Kidney (tissue), 14 donors: ENCODE data around the gene GP1BB. TPM values are rescaled to one million over a fixed set of nuclear protein-coding genes. Genes with fewer than 3 reads are reported as not detected.

Experiments used
- DNase-seq, 5 donors: peaks; one replicate each; pipeline ENCODE4 v3.0.0-alpha.2; 2013 to 2020
- FAIRE-seq: peaks from 2 replicates; lab custom pipeline; 2012; peaks lifted over from hg19 to GRCh38; lab: Jason Lieb, UNC
- H3K27ac ChIP-seq, 2 donors: one replicate each; pipeline ENCODE4 v1.7.0; 2013; ENCODE audit warnings: low read depth in 2 of 2, low read length in 2 of 2, inconsistent platforms in 1 of 2
- H3K27me3 ChIP-seq: one replicate; pipeline ENCODE4 v1.7.1; 2013; ENCODE audit warnings: low read length, inconsistent platforms; ENCODE audit not compliant: control insufficient read depth, insufficient read depth
- H3K36me3 ChIP-seq, 3 donors: one replicate each; pipeline versions ENCODE4 v1.7.0 to v1.7.1; 2013; ENCODE audit warnings: low read length in 3 of 3, control low read depth in 1 of 3, inconsistent platforms in 1 of 3; ENCODE audit not compliant: insufficient read depth in 3 of 3, control insufficient read depth in 2 of 3
- H3K4me1 ChIP-seq, 3 donors: one replicate each; pipeline versions ENCODE4 v1.7.0 to v1.7.1; 2013; ENCODE audit warnings: low read length in 3 of 3, inconsistent platforms in 1 of 3, low read depth in 1 of 3; ENCODE audit not compliant: control insufficient read depth in 2 of 3, insufficient read depth in 2 of 3
- H3K4me3 ChIP-seq, 3 donors: one replicate each; pipeline versions ENCODE4 v1.7.0 to v1.8.1; 2013; ENCODE audit warnings: low read length in 3 of 3, control low read depth in 1 of 3, inconsistent platforms in 1 of 3
- H3K9ac ChIP-seq, 3 donors: one replicate each; pipeline versions ENCODE4 v1.7.0 to v1.7.1; 2013; ENCODE audit warnings: low read length in 3 of 3, control low read depth in 1 of 3, inconsistent platforms in 1 of 3
- H3K9me3 ChIP-seq, 3 donors: one replicate each; pipeline versions ENCODE4 v1.7.0 to v1.7.1; 2013; ENCODE audit warnings: low read length in 3 of 3, control low read depth in 1 of 3, inconsistent platforms in 1 of 3; ENCODE audit not compliant: control insufficient read depth in 2 of 3, insufficient read depth in 1 of 3
- CTCF ChIP-seq: IDR thresholded peaks from 3 replicates; pipeline ENCODE4 v1.5.1; 2012; ENCODE audit warnings: mild to moderate bottlenecking, moderate library complexity, borderline replicate concordance; ENCODE audit not compliant: insufficient read depth; ENCODE audit errors: extremely low read depth
- intact Hi-C: fragments of 100-400 bp; cut with DNase I; formaldehyde crosslinking; loops from one replicate; pipeline ENCODE4 v1.11.1; 2022
- polyA plus RNA-seq: library from polyadenylated mRNA; stranded (reverse); fragments of 350-450 nt; fragmentation: Illumina TruSeq; extraction: RNeasy Lipid Tissue Mini Kit (QIAGEN cat#74804); gene quantifications from one replicate; pipeline ENCODE4 v1.2.3, GENCODE V29; 2014; ENCODE audit warnings: low read depth, low replicate concordance; ENCODE audit not compliant: insufficient read depth
- total RNA-seq: library from RNA; stranded (reverse); fragmentation: NEBNext Ultra II Directional; extraction: Animal tissue kit (Norgen Biotek cat#: 25700); gene quantifications from one replicate; pipeline ENCODE4 v1.2.1, GENCODE V29; 2021
- donor health status: control.
- donor health status: control.
- donor health status: control.
- donor health status: control.
- donor health status: control.
- donor health status: DM: yes; HTN: yes; CAD: no.
- donor health status: Normal renal cell carcinoma (clear cell type).

GP1BB gene
- total and polyA plus RNA-seq, 2 donors from 2014 or later, result 1.9 to 4.1 TPM

- H3K27ac ChIP-seq, result no peak overlapping the region
- no peak for TF ChIP-seq CTCF
- FAIRE-seq (no peak), DNase-seq (no peak)
- H3K27me3 ChIP-seq, result no peaks in the 10 kb centered on the region
- H3K9ac ChIP-seq, result no peak overlapping the region
- intact Hi-C loops, result no loop called here
- H3K4me3 ChIP-seq, result no peak overlapping the region
- no peaks in the 10 kb centered on the region for H3K9me3 ChIP-seq
- H3K36me3 ChIP-seq, result no peaks in the 10 kb centered on the region
- H3K4me1 ChIP-seq, result no peaks in the 10 kb centered on the region
Observed at GRCh38 chr22:19742160-19743066, 19.1 kb downstream of the GP1BB start.

- H3K4me3 ChIP-seq, result no peak overlapping the region
- TF ChIP-seq CTCF, result no peak
- H3K4me1 ChIP-seq, result no peaks in the 10 kb centered on the region
- DNase-seq, result no peak
- no peak overlapping the region for H3K27ac ChIP-seq
- no peaks in the 10 kb centered on the region for H3K9me3 ChIP-seq
- no peaks in the 10 kb centered on the region for H3K36me3 ChIP-seq
- FAIRE-seq, result no peak
- no peak overlapping the region for H3K9ac ChIP-seq
- no peaks in the 10 kb centered on the region for H3K27me3 ChIP-seq
- intact Hi-C loops, result no loop called here
Observed at GRCh38 chr22:19743081-19743480, 19.7 kb downstream of the GP1BB start.

GRCh38 chr22:19743651-19744050, 20.3 kb downstream of the GP1BB start:
- no peak for TF ChIP-seq CTCF
- Histone ChIP-seq H3K27me3 (peaks cover 4% of the 10 kb centered on the region), H3K4me1 (no peaks in the 10 kb centered on the region), H3K27ac (no peak overlapping the region), H3K4me3 (no peak overlapping the region), H3K9me3 (no peaks in the 10 kb centered on the region), H3K36me3 (no peaks in the 10 kb centered on the region), H3K9ac (no peak overlapping the region)
- FAIRE-seq (no peak), DNase-seq (no peak)
- intact Hi-C loops, result no loop called here
